GM18505 (cell line): ENCODE results near the gene UBE2L3.
"Not testable (repeated sequence)": the region's sequence is repeated elsewhere in the genome, so short reads cannot be mapped to it uniquely, and the experiment has no call there.

Experiments
- ATAC-seq: cut with Tn5 transposase; IDR thresholded peaks from one replicate; pipeline ENCODE4 v1.9.1; 2021; ENCODE audit not compliant: unreplicated experiment
- POLR2A ChIP-seq: IDR thresholded peaks from 4 replicates; pipeline ENCODE4 v1.6.1; 2011; ENCODE audit warnings: borderline replicate concordance; ENCODE audit not compliant: insufficient read depth, insufficient read length; ENCODE audit errors: extremely low read depth

UBE2L3 gene

DNA sequence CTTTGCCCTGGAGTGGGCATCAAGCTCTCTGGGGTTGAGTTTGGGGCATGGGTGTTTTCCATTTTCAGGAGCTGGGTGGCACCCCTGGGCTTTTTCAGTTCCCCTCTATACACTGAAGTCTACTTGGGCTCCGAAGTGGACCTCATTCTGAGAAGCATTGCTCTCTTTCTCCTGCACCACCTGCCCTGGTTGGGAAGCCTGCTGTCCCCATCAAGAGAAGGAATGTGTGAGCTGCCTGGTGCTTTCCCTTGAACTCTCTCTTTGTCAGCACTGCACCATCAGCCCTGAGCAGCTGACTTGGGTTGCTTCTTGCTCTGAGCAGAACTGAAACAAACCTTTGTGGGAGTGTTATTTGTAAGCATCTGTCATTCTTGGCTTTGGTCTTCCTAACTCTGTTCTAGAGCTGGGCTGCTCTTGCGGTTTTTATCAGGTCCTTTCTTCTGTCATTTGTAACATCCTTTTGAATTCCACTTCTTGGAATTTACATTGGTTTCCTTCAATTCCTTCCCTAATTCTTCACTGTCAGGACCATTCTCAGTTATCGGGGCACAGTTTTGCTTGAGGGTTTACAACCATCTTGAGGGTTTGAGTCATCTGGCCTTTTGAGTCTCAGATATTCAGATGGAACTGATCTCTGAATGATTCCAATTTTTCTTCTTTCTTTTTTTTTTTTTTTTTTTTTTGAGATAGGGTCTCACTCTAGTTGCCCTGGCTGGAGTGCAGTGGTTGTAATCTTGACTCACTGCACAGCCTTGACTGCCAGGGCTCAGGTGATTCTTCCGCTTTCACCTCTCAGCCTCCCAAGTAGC is 20.5 kb downstream of the UBE2L3 start:
- TF ChIP-seq POLR2A = no peak
- no peak for ATAC-seq

GRCh38 chr22:21589396-21589795 is 21.9 kb downstream of the UBE2L3 start:
- ATAC-seq = no peak
- no peak for TF ChIP-seq POLR2A

DNA sequence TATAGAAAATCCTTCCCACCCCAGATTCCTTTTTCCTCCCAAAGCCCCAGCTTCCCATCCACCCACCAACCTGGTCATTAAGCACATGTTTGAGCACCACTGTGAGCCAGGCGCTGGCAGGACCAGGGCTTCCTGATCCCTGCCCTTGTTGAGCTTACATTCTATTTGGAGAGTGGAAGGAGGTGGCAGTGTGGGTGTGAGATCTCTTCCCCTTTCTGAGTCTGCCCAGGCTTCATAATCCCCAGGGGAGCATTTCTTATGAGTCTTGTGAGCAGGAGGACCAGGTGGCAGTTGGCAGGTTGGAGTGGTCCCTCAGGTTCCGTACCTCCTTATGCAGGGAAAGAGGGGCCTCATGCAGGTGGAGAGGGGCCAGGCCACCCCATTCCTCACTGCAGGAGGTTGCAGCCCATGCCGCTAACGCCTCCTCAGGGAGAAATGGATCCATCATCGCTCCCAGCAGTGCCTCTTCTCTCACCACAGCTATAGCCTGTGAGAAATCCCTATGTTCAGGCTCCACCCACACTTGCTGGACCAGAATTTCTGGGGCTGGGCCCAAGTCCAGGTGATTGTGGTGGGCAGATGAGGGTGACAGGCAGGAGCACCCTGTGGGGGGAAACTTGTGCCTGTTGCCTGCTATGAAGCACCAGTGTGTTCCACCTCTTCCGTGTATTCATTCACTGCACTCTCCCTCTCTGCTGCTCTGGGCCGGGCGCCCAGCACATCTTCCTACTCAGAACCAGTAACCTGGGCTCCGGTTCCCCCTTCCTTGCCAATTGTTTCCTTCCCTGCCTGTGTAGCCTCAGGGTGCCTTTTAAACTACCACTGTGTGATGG is 23.5 kb downstream of the UBE2L3 start:
- no peak for TF ChIP-seq POLR2A
- ATAC-seq = no peak

DNA sequence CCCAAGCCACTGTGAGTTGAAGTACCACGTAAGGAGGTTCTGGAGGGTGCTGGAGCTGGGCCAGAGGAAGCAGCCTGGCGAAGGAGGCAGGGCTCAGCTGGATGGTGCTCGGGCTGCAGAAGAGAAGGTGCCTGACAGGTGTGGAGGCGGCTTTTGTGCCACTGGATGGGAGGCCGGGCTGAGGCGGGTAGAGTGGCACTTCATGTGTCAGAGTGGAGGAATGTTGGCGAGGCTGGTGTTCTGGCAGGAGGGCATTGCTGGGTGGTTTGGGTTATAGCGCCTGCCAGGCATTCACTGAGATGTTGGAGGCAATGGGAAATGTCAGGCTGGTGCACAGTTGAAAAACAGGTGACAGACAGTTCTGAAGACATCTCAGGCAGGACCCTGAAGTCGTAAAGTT is 24.2 kb downstream of the UBE2L3 start:
- TF ChIP-seq POLR2A = no peak
- no peak for ATAC-seq

DNA sequence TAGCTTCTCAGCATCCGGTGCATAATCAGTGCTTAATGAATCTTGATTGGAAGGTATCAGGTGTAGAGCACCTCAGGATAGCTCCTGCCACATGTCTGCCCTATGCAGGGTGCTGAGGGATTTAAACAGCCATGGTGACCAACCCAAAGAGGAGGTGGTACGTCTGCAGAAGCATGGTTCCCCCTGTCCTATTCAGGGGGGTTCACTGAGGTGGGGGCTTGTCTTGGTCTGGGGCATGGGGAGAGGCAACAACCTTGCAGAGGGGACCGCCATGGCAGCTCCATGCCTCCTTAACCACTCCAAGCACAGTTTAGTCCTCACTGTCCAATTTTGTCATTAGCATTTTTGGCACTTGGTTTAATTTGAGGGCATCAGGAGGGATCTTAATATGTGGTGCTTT is 24.9 kb downstream of the UBE2L3 start:
- ATAC-seq = no peak
- TF ChIP-seq POLR2A = no peak

- TF ChIP-seq POLR2A = no peak
- no peak for ATAC-seq
These were observed 26.1 kb downstream of the UBE2L3 start for GRCh38 chr22:21593406-21594232.

- TF ChIP-seq POLR2A = no peak
- ATAC-seq = no peak
These were observed 27.4 kb downstream of the UBE2L3 start for GRCh38 chr22:21594865-21595452.

- ATAC-seq = not testable (repeated sequence)
These were observed 29.0 kb downstream of the UBE2L3 start for GRCh38 chr22:21596356-21597135.

- no peak for ATAC-seq
- TF ChIP-seq POLR2A = no peak
These were observed 30.8 kb downstream of the UBE2L3 start for GRCh38 chr22:21598302-21598701.

GRCh38 chr22:21599053-21599893 is 31.8 kb downstream of the UBE2L3 start:
- no peak for TF ChIP-seq POLR2A
- ATAC-seq = no peak

DNA sequence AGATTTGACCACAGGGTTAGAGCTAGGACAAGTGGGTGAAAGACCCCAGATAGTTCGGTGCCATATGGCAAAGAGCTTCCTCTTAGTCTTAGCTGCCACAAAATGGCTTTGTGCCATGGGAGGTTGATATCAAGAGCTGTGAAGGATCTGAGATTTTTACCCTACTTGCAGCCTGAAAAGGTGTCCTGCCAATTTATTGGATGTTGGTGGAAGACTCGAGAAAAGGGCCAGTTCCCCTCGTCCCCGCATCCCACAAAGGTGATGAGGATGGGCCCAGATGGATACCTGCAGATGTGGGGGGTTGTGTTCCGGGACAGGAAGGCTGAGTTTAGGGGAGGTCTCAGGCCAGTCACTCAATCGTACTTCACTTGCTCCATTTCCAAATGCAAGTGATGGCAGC is 35.1 kb downstream of the UBE2L3 start:
- no peak for TF ChIP-seq POLR2A
- ATAC-seq = no peak
